ENCODE measurements around the gene TIPRL. TPM values are rescaled to one million over a fixed set of nuclear protein-coding genes. Genes with fewer than 3 reads are reported as not detected.
"Not testable (repeated sequence)": the region's sequence is repeated elsewhere in the genome, so short reads cannot be mapped to it uniquely, and the experiment has no call there.

TIPRL gene
- total RNA-seq, 1 donor from 2014 or later = 31.9 TPM

- DNase-seq = no peak
These were observed 19.5 kb upstream of the TIPRL start for GRCh38 chr1:168159251-168159650.

GRCh38 chr1:168159979-168160378, 18.8 kb upstream of the TIPRL start:
- DNase-seq = no peak

- no peak for DNase-seq
These were observed 17.3 kb upstream of the TIPRL start for GRCh38 chr1:168161459-168161858.

DNA sequence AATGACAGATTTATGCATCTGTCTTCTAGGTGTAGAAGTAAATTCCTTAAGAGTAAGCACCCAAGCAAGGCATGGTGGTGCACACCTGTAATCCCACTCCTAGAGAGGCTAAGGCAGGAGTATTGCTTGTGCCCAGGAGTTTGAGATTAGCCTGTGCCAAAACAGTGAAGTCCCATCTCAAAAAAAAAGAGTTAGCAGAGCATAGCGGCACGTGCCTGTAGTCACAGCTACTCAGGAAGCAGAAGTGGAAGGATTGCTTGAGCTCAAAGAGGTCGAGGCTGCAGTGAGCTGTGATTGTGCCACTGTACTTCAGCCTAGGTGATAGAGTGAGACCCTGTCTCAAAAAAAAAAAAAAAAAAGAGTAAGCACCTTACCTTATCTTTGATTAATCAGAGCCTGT, 15.1 kb upstream of the TIPRL start:
- no peak for DNase-seq

- no peak for DNase-seq
These were observed 14.0 kb upstream of the TIPRL start for GRCh38 chr1:168164771-168165170.

DNA sequence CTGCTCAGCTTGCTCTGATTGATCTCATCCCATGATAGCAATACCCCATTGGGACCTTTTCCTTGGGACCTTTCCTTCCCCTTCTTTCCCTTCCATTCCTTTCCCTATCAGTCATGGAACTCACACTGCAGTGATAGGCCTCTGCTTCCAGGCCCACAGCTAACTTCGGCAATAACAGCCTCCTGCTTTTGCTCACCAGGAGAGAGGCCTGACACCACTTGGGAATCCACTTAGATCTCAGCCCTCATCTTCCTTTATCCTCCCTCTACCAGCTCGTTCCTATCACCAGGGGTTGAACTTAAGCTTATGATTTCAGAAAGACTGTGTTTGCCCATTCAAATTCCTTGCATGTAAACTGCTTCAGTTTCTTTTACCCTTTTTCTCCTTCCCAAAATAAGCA, 11.0 kb upstream of the TIPRL start:
- DNase-seq = peak; percentile 0

GRCh38 chr1:168170564-168171508, 7.9 kb upstream of the TIPRL start:
- DNase-seq = no peak

GRCh38 chr1:168172250-168172915, 6.4 kb upstream of the TIPRL start:
- DNase-seq = no peak

DNA sequence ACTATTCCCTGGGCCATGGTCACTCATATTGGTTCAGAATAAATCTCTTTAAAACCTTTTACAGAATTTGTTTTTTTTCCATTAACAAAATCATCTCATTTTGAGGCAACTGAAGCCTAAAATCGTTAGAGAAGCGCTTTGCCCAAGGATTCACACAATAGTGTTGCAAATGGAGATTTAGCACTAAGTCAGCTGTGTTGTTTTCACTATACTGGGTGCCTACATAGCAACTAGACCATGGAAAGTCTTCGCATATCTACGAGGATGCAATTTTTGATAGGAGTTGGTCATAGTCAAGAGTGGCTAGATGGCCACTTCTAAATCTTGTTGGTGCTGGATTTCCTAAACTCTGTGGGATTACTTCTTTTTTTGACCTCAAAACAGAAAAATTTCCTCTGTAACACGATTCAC, 530 bp upstream of the TIPRL start:
- no peak for DNase-seq

DNA sequence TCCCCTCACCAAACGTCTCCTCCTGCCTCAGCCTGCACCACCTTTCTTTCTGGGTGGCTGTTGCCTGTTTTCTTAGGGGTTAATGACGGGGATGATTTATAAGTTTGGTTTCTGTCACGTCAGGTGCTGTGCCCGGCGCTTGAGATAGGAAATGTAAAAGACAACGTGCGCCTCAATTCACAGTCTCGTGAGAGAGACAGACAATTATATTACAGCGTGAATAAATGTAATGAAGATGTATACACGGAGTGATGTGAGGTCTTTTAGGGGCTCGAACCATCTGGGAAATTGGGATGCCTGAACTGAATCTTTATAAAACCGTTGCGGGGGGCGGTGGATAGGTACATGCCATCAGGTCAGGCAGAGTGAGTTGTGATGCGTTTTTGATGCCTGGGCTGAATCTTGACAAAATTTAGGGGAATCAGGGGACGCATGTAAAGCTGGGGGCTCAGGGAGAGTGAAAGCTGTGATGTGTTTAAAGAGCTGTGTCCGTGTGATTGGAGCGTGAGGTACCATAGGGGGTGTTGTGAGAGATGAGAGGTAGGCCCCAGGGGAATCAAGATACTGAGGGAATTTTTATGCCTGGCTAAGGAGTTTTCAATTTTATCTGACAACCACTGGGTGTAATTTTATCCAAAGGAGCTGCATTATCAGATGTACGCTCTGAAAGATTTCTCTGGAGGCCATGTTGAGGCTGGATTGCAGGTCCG, 831 bp downstream of the TIPRL start:
- no peak for DNase-seq

- no peak for DNase-seq
These were observed 1.4 kb downstream of the TIPRL start for GRCh38 chr1:168180148-168180524.

GRCh38 chr1:168181063-168181720, 2.4 kb downstream of the TIPRL start:
- DNase-seq = not testable (repeated sequence)

GRCh38 chr1:168187177-168187576, 8.4 kb downstream of the TIPRL start:
- DNase-seq = no peak

DNA sequence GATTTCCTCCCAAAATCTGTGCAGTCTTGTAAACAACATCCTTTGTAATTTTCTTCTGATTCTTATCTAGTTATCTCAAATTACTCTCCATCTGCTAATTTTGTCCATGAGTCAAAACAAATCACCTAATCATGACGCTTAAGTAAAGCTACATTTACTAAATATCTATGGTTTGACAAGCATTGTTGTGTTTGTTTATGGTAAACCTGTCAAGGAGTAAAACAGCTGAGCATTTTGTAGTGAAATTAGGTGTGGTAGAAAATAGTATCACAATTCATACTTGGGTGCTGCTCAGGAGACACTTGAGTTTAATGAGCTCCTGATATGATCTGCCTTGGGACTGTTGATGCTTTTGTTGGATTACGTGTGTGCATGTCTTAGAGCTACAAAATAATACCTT, 11.6 kb downstream of the TIPRL start:
- DNase-seq = no peak

GRCh38 chr1:168195199-168196135, 16.7 kb downstream of the TIPRL start:
- DNase-seq = no peak

DNA sequence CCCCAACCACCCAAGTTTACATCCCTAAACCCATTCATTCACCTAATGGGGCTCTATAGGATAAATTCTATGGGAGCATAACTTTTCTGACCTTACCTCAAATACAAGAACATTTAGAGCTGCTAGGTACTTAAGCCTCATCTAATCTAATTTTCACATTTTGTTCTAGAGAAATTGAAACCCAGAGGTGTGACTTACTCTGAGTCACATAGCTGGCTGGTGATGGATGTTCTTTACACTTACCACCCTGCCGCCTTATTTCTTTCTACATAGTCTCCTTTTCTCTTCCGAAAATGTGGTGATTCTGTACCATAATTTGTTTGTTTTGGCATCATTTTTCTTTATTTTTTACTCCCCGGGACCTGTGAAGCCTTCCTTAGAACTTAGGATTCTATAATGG, 20.3 kb downstream of the TIPRL start:
- DNase-seq = no peak

DNA sequence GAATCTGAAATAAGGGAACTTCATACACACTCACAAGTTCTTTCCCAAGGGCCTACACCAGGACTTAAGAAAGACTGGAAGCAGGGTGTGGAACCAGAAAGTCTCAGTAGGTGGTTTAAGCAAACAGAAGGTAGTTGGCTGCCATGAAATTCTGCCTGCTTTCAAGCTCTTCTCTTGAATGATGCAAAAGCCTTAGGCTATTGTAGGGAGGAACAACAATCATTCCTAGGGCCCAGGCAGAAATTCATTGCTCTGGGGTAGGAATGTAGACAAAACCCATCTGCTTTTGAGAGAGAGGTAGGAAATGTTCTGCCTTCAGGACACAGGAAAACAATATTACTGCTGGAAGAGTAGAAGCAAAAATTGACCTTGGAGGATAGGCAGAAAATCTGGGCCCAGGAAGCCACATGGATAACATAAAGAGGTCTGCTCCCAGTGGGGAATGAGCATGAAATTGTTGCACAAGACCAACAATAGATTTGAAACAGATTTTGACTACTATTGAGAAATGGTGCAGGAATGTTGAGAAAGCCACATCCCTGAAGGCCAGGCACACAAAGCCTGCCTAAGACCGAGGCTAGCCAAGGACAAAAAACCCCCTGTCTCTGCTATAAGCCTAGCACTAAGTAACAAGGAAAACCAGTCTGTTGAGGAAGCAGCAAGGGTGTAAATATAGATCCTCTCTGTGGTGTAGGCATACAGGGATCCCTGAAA, 24.3 kb downstream of the TIPRL start:
- peak; percentile 39 for DNase-seq

- no peak for DNase-seq
These were observed 27.3 kb downstream of the TIPRL start for GRCh38 chr1:168206111-168206510.

DNA sequence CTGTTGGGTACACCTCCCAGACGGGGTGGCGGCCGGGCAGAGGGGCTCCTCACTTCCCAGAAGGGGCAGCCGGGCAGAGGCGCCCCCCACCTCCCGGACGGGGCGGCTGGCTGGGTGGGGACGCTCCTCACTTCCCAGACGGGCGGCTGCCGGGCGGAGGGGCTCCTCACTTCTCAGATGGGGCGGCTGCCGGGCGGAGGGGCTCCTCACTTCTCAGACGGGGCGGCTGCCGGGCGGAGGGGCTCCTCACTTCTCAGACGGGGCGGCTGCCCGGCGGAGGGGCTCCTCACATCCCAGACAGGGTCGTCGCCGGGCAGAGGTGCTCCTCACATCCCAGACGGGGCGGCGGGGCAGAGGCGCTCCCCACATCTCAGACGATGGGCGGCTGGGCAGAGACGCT, 28.9 kb downstream of the TIPRL start:
- DNase-seq = not testable (repeated sequence)

GRCh38 chr1:168210312-168210711, 31.6 kb downstream of the TIPRL start:
- DNase-seq = no peak

DNA sequence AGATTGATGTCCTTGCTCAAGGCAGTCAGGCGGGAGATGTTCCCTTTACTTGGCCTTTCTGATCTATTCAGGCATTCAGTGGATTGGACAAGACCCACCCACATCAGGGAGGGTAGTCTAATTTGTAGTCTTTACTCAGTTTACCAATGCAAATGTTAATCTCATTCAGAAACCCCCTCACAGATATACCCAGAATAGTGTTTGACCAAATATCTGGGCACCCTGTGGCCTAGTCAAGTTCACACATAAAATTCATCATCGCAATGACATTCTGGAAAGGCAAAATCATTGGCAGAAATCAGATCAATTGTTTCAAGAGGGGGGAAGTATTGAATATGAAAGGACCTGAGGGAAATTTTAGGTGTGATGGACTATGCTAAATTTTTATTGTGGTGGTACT, 34.6 kb downstream of the TIPRL start:
- DNase-seq = no peak
